Spinal cord (tissue), 10 donors: ENCODE data around the gene LGALS9B. TPM values are rescaled to one million over a fixed set of nuclear protein-coding genes. Genes with fewer than 3 reads are reported as not detected.
"Not testable (repeated sequence)": the region's sequence is repeated elsewhere in the genome, so short reads cannot be mapped to it uniquely, and the experiment has no call there.

Source experiments
- DNase-seq, 6 donors: peaks; one replicate each; pipeline versions ENCODE4 v3.0.0 to v3.0.0-alpha.2; 2013 to 2015; ENCODE audit warnings: low spot score in 6 of 6, low read depth in 4 of 6
- H3K27ac ChIP-seq: one replicate; pipeline ENCODE4 v1.5.1; 2013; ENCODE audit warnings: low read depth, low read length, control low read depth
- H3K27me3 ChIP-seq: one replicate; pipeline ENCODE4 v1.6.1; 2013; ENCODE audit warnings: low read length; ENCODE audit not compliant: control insufficient read depth, insufficient read depth
- H3K36me3 ChIP-seq: one replicate; pipeline ENCODE4 v1.6.1; 2013; ENCODE audit warnings: low read length; ENCODE audit not compliant: control insufficient read depth, insufficient read depth
- H3K4me1 ChIP-seq: one replicate; pipeline ENCODE4 v1.6.1; 2013; ENCODE audit warnings: low read length; ENCODE audit not compliant: control insufficient read depth, insufficient read depth
- H3K4me3 ChIP-seq: one replicate; pipeline ENCODE4 v1.5.1; 2013; ENCODE audit warnings: low read depth, low read length, control low read depth
- H3K9me3 ChIP-seq: one replicate; pipeline ENCODE4 v1.6.1; 2013; ENCODE audit warnings: low read length; ENCODE audit not compliant: control insufficient read depth, insufficient read depth
- WGBS: methylation state at CpG from one replicate; pipeline ENCODE4 v1.1.5; 2013; ENCODE audit warnings: missing lambda C conversion rate; ENCODE audit not compliant: insufficient coverage; 5-methylcytosine and 5-hydroxymethylcytosine counted together
- polyA plus RNA-seq, 2 donors: library from polyadenylated mRNA; unstranded; fragments of 120-200 nt; gene quantifications; one replicate each; pipeline ENCODE4 v1.2.1, GENCODE V29; 2013; ENCODE audit not compliant: insufficient read length in 2 of 2
- total RNA-seq, 2 donors: library from RNA; depleted of rRNA in 1 of 2; stranded (reverse); fragments of 120-200 nt in 1 of 2; fragments of >200 nt in 1 of 2; gene quantifications; one replicate each; pipeline versions ENCODE4 v1.2.3 to v1.2.4, GENCODE V29; 2013 to 2014
- donor health status: healthy.

Gene LGALS9B
- total and polyA plus RNA-seq, 4 donors = not detected

DNA sequence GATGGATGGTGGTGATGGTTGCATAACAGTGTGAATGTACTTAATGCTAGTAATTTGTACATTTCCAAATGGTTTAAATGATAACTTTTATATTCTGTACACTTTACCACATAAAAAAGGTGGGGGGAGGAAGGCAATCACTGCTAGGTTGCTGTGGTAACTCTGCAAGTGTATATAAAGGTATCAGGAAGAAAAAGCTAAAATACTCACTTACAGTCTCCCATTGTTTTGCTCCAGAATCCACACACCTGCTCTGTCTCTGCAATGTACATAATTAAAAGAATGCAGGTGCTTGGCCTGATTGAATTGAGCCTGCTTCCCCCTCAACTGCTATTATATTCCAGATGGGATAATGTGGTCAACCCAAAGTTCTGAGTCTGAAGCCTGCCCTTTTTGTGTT lies 6.7 kb upstream of the LGALS9B start:
- not testable (repeated sequence) for DNase-seq, H3K4me3 ChIP-seq, H3K4me1 ChIP-seq, H3K36me3 ChIP-seq, H3K27me3 ChIP-seq, H3K9me3 ChIP-seq, H3K27ac ChIP-seq

DNA sequence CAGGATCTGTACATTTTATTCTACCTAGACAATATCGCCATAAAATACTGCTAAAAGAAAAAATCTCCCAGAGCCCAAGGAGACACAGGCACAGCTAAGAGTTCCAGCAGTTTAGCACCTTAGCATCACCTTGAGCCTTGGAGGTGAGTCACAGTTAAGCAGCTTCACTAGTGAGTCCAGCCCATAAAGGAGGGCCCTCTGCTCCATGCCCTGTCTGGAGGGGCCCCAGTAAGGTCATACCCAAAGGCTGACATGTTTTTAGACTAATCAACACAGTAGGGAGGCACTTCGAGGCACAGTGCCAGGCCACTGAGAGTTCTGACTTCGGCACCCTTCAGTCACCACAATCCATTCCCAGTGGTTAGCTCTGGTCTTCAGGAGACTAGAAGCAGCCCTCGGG lies 2.6 kb upstream of the LGALS9B start:
- not testable (repeated sequence) for H3K27me3 ChIP-seq, DNase-seq, H3K27ac ChIP-seq, H3K4me1 ChIP-seq, H3K9me3 ChIP-seq, H3K36me3 ChIP-seq, H3K4me3 ChIP-seq
- WGBS = no CpG with 5 or more reads among the region's 4 CpGs

GRCh38 chr17:20469107-20469506 lies 1.8 kb upstream of the LGALS9B start:
- not testable (repeated sequence) for H3K9me3 ChIP-seq, H3K4me3 ChIP-seq, H3K36me3 ChIP-seq, DNase-seq, H3K27ac ChIP-seq, H3K4me1 ChIP-seq, H3K27me3 ChIP-seq
- no CpG with 5 or more reads among the region's 4 CpGs for WGBS

DNA sequence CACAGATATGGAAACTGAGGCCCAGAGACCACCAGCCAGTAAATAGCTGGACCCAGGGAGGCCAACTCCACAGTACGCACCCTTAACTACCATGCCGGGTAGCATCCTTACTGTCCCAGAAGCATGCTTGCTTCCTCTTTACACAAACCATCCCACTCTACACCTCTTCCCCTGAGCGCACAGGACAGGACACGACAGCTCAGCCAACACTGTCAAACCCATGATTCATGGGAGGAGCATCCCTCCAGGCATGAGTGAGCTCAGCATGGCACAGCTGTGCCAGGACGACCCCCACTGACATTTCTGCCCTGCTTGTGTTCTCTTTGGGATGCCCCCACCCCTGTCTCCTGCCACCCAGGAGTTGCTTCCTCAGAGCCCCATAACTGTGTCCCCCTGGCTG lies 340 bp downstream of the LGALS9B start:
- not testable (repeated sequence) for H3K9me3 ChIP-seq, H3K4me3 ChIP-seq, H3K36me3 ChIP-seq, H3K27ac ChIP-seq, H3K27me3 ChIP-seq, H3K4me1 ChIP-seq, DNase-seq
- WGBS = 20% methylated on average over 1 of the region's 5 CpGs

GRCh38 chr17:20466553-20466952 lies 786 bp downstream of the LGALS9B start:
- no CpG with 5 or more reads among the region's 5 CpGs for WGBS
- DNase-seq, H3K27me3 ChIP-seq, H3K36me3 ChIP-seq, H3K27ac ChIP-seq, H3K4me3 ChIP-seq, H3K9me3 ChIP-seq, H3K4me1 ChIP-seq: not testable (repeated sequence)

GRCh38 chr17:20465535-20465934 lies 1.8 kb downstream of the LGALS9B start:
- no CpG with 5 or more reads among the region's 12 CpGs for WGBS

DNA sequence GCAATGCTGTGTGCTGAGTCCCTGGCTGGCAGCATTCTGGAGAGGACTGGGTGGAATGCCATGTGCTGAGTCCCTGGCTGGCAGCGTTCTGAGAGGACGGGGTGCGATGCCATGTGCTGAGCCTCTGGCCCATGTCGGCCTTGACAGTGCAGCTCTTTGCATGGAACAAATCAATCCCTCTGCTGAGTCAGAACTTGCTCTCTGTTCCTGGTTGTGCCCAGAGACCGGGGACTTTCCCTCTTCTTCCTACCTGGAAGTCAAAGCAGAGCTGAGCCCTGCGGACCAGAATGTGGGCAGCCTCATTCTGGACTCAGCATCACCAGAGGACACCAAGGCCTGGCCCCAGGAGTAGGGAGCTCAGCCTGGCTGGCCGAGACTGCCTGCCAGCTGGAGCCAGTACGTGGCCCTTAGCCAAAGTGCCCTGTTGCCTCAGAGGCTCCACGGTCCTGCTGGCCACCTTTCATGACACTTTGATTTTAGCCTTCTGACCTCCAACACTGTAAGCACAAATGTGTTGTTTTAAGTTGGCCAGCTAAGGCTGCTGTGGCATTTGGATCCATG lies 2.4 kb downstream of the LGALS9B start:
- DNase-seq, H3K27ac ChIP-seq: not testable (repeated sequence)
- no CpG with 5 or more reads among the region's 9 CpGs for WGBS

More at GRCh38 chr17:20465535-20465934, 1.8 kb downstream of the LGALS9B start:
- peak in 1 of 6 donors; percentile 6 for DNase-seq
- not testable (repeated sequence) for H3K36me3 ChIP-seq, H3K27me3 ChIP-seq, H3K27ac ChIP-seq, H3K4me3 ChIP-seq, H3K4me1 ChIP-seq, H3K9me3 ChIP-seq

GRCh38 chr17:20462158-20462557 lies 5.2 kb downstream of the LGALS9B start:
- not testable (repeated sequence) for H3K4me1 ChIP-seq, H3K36me3 ChIP-seq, H3K9me3 ChIP-seq, H3K27ac ChIP-seq, H3K4me3 ChIP-seq, H3K27me3 ChIP-seq, DNase-seq
- no CpG with 5 or more reads among the region's 3 CpGs for WGBS

More for the DNA sequence above, 2.4 kb downstream of the LGALS9B start:
- H3K4me3 ChIP-seq, H3K36me3 ChIP-seq, H3K4me1 ChIP-seq, H3K27me3 ChIP-seq, H3K9me3 ChIP-seq: not testable (repeated sequence)

DNA sequence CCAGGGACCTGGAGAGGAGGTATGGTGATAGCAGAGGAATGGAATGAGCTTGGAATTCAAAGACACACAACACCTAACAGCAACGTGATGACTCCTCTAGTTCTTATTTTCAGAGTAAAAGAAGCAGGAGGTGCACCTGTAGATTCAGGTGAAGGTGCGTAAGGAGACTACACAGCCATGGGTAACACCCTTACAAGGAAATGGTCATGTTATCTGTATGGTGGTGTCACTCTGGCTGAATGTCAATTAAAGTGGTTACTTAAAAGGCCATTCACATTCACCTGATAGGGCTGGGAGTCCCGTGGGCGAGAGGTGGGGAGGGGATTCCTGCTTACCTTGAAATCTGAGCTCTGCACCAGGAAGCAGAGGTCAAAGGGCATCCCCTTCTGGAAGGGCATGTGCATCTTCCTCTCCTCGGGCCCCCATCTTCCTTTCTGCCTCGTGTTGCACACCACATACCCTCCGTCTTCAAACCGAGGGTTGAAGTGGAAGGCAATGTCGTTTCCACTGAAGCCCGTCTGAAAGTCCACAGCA lies 9.4 kb downstream of the LGALS9B start:
- H3K9me3 ChIP-seq = not testable (repeated sequence)
- no CpG with 5 or more reads among the region's 10 CpGs for WGBS

DNA sequence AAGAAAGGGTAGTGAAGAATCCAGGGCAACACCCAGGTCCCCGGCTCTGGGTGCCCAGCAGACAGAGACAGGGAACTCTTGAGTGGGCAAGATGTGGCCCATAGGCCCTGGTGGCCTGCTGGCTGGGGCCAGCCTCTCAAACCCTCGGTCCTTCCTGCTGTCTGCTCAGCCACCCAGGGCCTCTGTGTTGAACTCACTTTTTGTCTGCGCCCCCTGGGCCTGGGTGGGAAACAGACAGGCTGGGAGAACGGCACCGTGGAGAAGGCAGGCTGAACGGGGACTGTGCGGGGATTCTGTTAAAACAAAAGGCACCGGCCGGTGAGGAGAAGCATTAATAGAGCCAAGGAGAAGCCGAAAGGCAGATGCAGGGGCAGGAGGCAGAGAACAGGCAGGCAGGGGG lies 12.2 kb downstream of the LGALS9B start:
- H3K4me3 ChIP-seq, DNase-seq, H3K27ac ChIP-seq, H3K27me3 ChIP-seq, H3K36me3 ChIP-seq, H3K4me1 ChIP-seq, H3K9me3 ChIP-seq: not testable (repeated sequence)
- no CpG with 5 or more reads among the region's 10 CpGs for WGBS

More for the DNA sequence above, 9.4 kb downstream of the LGALS9B start:
- H3K36me3 ChIP-seq, H3K27me3 ChIP-seq, H3K4me1 ChIP-seq, DNase-seq, H3K27ac ChIP-seq, H3K4me3 ChIP-seq: not testable (repeated sequence)
